Heart right ventricle (tissue), 16 donors: ENCODE data around the gene ATG7. TPM values are rescaled to one million over a fixed set of nuclear protein-coding genes. Genes with fewer than 3 reads are reported as not detected.
A peak's percentile ranks its signal among the peaks of the same experiment; 100 is the strongest.

ENCODE experiments used
- ATAC-seq, 8 donors: fragments of 200-7000 bp; cut with Tn5 transposase; one replicate each; pipeline ENCODE4 v1.9.1; 2020; ENCODE audit warnings: mild to moderate bottlenecking in 8 of 8, moderate library complexity in 8 of 8, moderate number of reproducible peaks in 1 of 8
- DNase-seq, 2 donors: peaks; one replicate each; pipeline ENCODE4 v3.0.0-alpha.2; 2020
- H3K27ac ChIP-seq, 10 donors: fragments of 200-600 bp; sonication (generic) in 2 of 10; one replicate each; pipeline versions ENCODE4 v1.5.0 to v1.8.0; 2020 to 2022; ENCODE audit warnings: mild to moderate bottlenecking in 3 of 10
- H3K27me3 ChIP-seq, 7 donors: fragments of 200-600 bp; one replicate each; pipeline ENCODE4 v1.8.0; 2021 to 2022; ENCODE audit warnings: mild to moderate bottlenecking in 2 of 7
- H3K36me3 ChIP-seq, 9 donors: fragments of 200-600 bp; sonication (generic) in 1 of 9; one replicate each; pipeline versions ENCODE4 v1.5.0 to v1.8.0; 2020 to 2022; ENCODE audit warnings: mild to moderate bottlenecking in 2 of 9
- H3K4me1 ChIP-seq, 9 donors: fragments of 200-600 bp; sonication (generic) in 1 of 9; one replicate each; pipeline versions ENCODE4 v1.5.0 to v1.8.0; 2020 to 2022; ENCODE audit warnings: mild to moderate bottlenecking in 4 of 9
- H3K4me3 ChIP-seq, 10 donors: fragments of 200-600 bp; sonication (generic) in 2 of 10; one replicate each; pipeline versions ENCODE4 v1.5.0 to v1.8.0; 2020 to 2022; ENCODE audit warnings: mild to moderate bottlenecking in 7 of 10, moderate library complexity in 2 of 10
- H3K9me3 ChIP-seq, 11 donors: fragments of 200-600 bp in 10 of 11; sonication (generic) in 2 of 11; one replicate each; pipeline versions ENCODE4 v1.5.0 to v1.8.0; 2013 to 2022; ENCODE audit warnings: mild to moderate bottlenecking in 2 of 11, control low read depth in 1 of 11, moderate library complexity in 1 of 11
- CTCF ChIP-seq, 9 donors: fragments of 200-600 bp; sonication (generic) in 2 of 9; IDR thresholded peaks; one replicate each; pipeline versions ENCODE4 v1.5.0 to v1.8.0; 2021 to 2022; ENCODE audit warnings: antibody characterized with exemption in 9 of 9, mild to moderate bottlenecking in 5 of 9, moderate library complexity in 1 of 9
- WGBS, 2 donors: extraction: QIAGEN DNeasy Blood & Tissue Kit; methylation state at CpG; one replicate each; pipeline ENCODE4 v1.1.7; 2013; ENCODE audit warnings: inconsistent platforms in 1 of 2; 5-methylcytosine and 5-hydroxymethylcytosine counted together
- intact Hi-C, 10 donors: fragments of 100-400 bp; cut with DNase I; formaldehyde crosslinking; loops; one replicate each; pipeline versions ENCODE4 v1.11.1 to v1.14.2; 2022
- polyA plus RNA-seq, 2 donors: library from polyadenylated mRNA; stranded (reverse); fragments of 200-250 nt; gene quantifications; one replicate each; pipeline ENCODE4 v1.2.3, GENCODE V29; 2013
- total RNA-seq, 10 donors: library from RNA; stranded (reverse); fragmentation: NEBNext Ultra II Directional in 3 of 10; extraction: Animal tissue kit (Norgen Biotek cat#: 25700) in 3 of 10; gene quantifications; one replicate each; pipeline versions ENCODE4 v1.2.1 to v1.2.4, GENCODE V29; 2021 to 2023
- donor health status: Arrhythmogenic right ventricular cardiomyopathy.
- donor health status: ischemic (EF 13 %, LVEDD 7.1; RV severe dilation, severe dysfunction).
- donor health status: healthy with polysubstance abuse.
- donor health status: DM: no; HTN: yes; CAD: no.
- donor health status: DM: no; HTN: no; CAD: no.
- donor health status: ischemic (EF 25% LVEDD 6.9; RV normal size, moderate dysfunction).
- donor health status: ischemic (EF 25% LVEDD 5.7; RV mildly dilated, moderate dysfunction).
- donor health status: healthy.
- donor health status: DM: yes; HTN: yes; CAD: no.
- donor health status: Ischemic cardiomyopathy.
- donor health status: ischemic (EF 35%, LVEDD 5.7; RV mildly dilated, moderate dysfunction).
- donor health status: nonischemic (EF 11% LVEDD 7.7; RV severe dilation, severe dysfunction).
- donor health status: DM: yes; HTN: yes; CAD: no.
- donor health status: PGD.
- donor health status: ischemic (EF 29% LVEDD 5.4; RV normal size, mild dysfunction).
- donor health status: nonischemic (EF 23%, LVEDD 6.1; RV moderate dilation, normal function).

The ATG7 gene
- total and polyA plus RNA-seq, 12 donors = 5.3 to 24.1 (median 16.8) TPM

DNA sequence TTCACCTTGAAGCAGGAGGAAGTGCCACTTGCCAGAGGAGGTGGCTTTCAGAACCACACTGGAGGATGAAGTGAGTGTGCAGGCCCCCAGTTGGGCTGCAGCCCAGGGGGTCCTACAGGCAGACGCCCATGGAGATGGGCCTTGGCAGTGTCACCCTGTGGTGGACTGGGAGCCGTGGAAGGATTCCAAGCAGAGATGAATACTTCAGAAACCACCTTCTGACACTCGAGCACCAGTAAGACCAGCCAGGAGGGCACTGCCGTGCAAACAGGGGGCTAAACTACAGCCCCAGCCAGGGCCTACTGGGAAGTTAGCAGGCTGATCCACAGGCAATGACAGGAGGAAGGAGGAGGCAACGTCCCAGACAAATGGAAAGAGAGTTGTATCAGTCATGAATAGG is 316.1 kb downstream of the ATG7 start:
- peaks cover 0 to 13% (median 0%) of the 10 kb centered on the region in 9 donors for H3K36me3 ChIP-seq
- TF ChIP-seq CTCF (IDR thresholded peaks at IDR 0.05) = no peak
- no peak overlapping the region for H3K4me3 ChIP-seq
- peak overlapping the region in 7 of 10 donors; percentile 1 to 84 (median 39) for H3K27ac ChIP-seq
- H3K4me1 ChIP-seq = peaks cover 37 to 96% (median 71%) of the 10 kb centered on the region in 9 donors
- intact Hi-C loops = loop anchor here in 1 of 10 donors (10.0 kb wide), 1 partner anchor 46 kb away; no protein-coding TSS in a partner anchor
- H3K9me3 ChIP-seq = no peaks in the 10 kb centered on the region
- DNase-seq (no peak), ATAC-seq (no peak)
- H3K27me3 ChIP-seq = no peaks in the 10 kb centered on the region
- WGBS, 2 donors = 46 to 61% methylated on average over 5 of the region's 5 CpGs

DNA sequence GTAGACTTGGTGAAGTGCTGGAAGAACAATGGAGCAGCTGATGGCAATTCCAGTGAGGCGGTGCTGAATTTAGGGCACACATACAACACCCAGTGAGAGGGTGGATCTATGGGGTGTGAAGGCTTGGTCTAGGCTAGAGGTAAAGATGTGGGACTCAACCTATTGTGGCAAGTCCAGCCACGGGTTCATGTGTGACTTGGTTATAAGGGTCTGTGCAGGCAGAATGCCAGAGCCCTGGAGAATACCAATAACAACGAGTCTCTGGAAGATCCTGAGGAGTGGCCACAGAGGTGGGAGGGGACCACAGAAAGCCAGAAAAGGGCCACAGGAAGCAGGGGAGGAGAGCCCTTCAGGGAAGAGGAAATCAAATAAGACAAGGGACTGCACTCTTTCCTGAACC is 316.6 kb downstream of the ATG7 start:
- Histone ChIP-seq H3K4me3 (no peak overlapping the region), H3K4me1 (peaks cover 35 to 96% (median 71%) of the 10 kb centered on the region in 9 donors), H3K27me3 (no peaks in the 10 kb centered on the region), H3K36me3 (peaks cover 0 to 13% (median 0%) of the 10 kb centered on the region in 9 donors), H3K27ac (peak overlapping the region in 7 of 10 donors; percentile 1 to 84 (median 39)), H3K9me3 (no peaks in the 10 kb centered on the region)
- ATAC-seq (no peak), DNase-seq (no peak)
- intact Hi-C loops = loop anchor here in 1 of 10 donors (10.0 kb wide), 1 partner anchor 46 kb away; no protein-coding TSS in a partner anchor
- no peak for TF ChIP-seq CTCF (IDR thresholded peaks at IDR 0.05)
- WGBS, 2 donors = 39 to 46% methylated on average over 3 of the region's 3 CpGs

- H3K36me3 ChIP-seq = peaks cover 0 to 15% (median 0%) of the 10 kb centered on the region in 9 donors
- 79 to 84% methylated on average over 11 of the region's 11 CpGs for WGBS, 2 donors
- no peak for TF ChIP-seq CTCF (IDR thresholded peaks at IDR 0.05)
- H3K9me3 ChIP-seq = no peaks in the 10 kb centered on the region
- peak overlapping the region in 8 of 10 donors; percentile 1 to 84 (median 24) for H3K27ac ChIP-seq
- no peaks in the 10 kb centered on the region for H3K27me3 ChIP-seq
- intact Hi-C loops = loop anchor here in 3 of 10 donors (2.0 to 10.0 kb wide), 3 partner anchors 45 to 53 kb away; partner anchors contain the start of gene VGLL4 (in 2 of the 3)
- H3K4me3 ChIP-seq = no peak overlapping the region
- peaks cover 34 to 95% (median 72%) of the 10 kb centered on the region in 9 donors for H3K4me1 ChIP-seq
- ATAC-seq (no peak), DNase-seq (no peak)
These were observed 317.5 kb downstream of the ATG7 start for GRCh38 chr3:11589706-11590105.

GRCh38 chr3:11591002-11591355 is 318.8 kb downstream of the ATG7 start:
- WGBS, 2 donors = 20 to 26% methylated on average over 7 of the region's 7 CpGs
- H3K36me3 ChIP-seq = peaks cover 0 to 15% (median 0%) of the 10 kb centered on the region in 9 donors
- H3K4me1 ChIP-seq = peaks cover 34 to 85% (median 74%) of the 10 kb centered on the region in 9 donors
- H3K27ac ChIP-seq = peak overlapping the region; percentile 64 to 86 (median 79)
- H3K4me3 ChIP-seq = peak overlapping the region in 2 of 10 donors; percentile 8 to 22
- H3K27me3 ChIP-seq = no peaks in the 10 kb centered on the region
- peak in 1 of 8 donors; percentile 2 for ATAC-seq
- no peak for DNase-seq
- intact Hi-C loops = loop anchor here in 2 of 10 donors (2.0 to 5.0 kb wide), 2 partner anchors 51 to 52 kb away; partner anchors contain the start of gene VGLL4 (in 2 of the 2)
- TF ChIP-seq CTCF (IDR thresholded peaks at IDR 0.05) = no peak
- H3K9me3 ChIP-seq = no peaks in the 10 kb centered on the region
